HuH-7 (cell line): ENCODE measurements around the gene PGPEP1.
"Not testable (repeated sequence)": the region's sequence is repeated elsewhere in the genome, so short reads cannot be mapped to it uniquely, and the experiment has no call there.

Experiments used
- DNase-seq: peaks from one replicate; pipeline ENCODE4 v3.0.0; 2011; ENCODE audit warnings: low spot score

Gene PGPEP1

GRCh38 chr19:18308051-18308947 lies 32.1 kb upstream of the PGPEP1 start:
- DNase-seq: no peak

GRCh38 chr19:18308948-18309325 lies 31.5 kb upstream of the PGPEP1 start:
- DNase-seq: no peak

GRCh38 chr19:18309525-18310064 lies 30.8 kb upstream of the PGPEP1 start:
- no peak for DNase-seq

- no peak for DNase-seq
Observed at GRCh38 chr19:18310118-18310909, 30.1 kb upstream of the PGPEP1 start.

- no peak for DNase-seq
Observed at GRCh38 chr19:18310966-18311365, 29.4 kb upstream of the PGPEP1 start.

- DNase-seq: no peak
Observed at GRCh38 chr19:18311502-18312091, 28.8 kb upstream of the PGPEP1 start.

GRCh38 chr19:18312092-18312534 lies 28.3 kb upstream of the PGPEP1 start:
- DNase-seq: no peak

GRCh38 chr19:18313398-18313797 lies 27.0 kb upstream of the PGPEP1 start:
- DNase-seq: no peak

- DNase-seq: no peak
Observed at GRCh38 chr19:18317961-18318800, 22.2 kb upstream of the PGPEP1 start.

- DNase-seq: peak; percentile 64
Observed at GRCh38 chr19:18319591-18320135, 20.7 kb upstream of the PGPEP1 start.

GRCh38 chr19:18320865-18321733 lies 19.3 kb upstream of the PGPEP1 start:
- DNase-seq: no peak

- no peak for DNase-seq
Observed at GRCh38 chr19:18321734-18322102, 18.7 kb upstream of the PGPEP1 start.

- peak; percentile 59 for DNase-seq
Observed at GRCh38 chr19:18322318-18322758, 18.1 kb upstream of the PGPEP1 start.

GRCh38 chr19:18322759-18323460 lies 17.5 kb upstream of the PGPEP1 start, which contains the start of gene LSM4:
LSM4 (minus strand) TSS chr19:18323076; CDS start chr19:18323020, 56 bp downstream.
- DNase-seq: peak; percentile 91

GRCh38 chr19:18324373-18324731 lies 16.0 kb upstream of the PGPEP1 start:
- DNase-seq: not testable (repeated sequence)

GRCh38 chr19:18326772-18327171 lies 13.6 kb upstream of the PGPEP1 start:
- DNase-seq: no peak

GRCh38 chr19:18328340-18329034 lies 11.9 kb upstream of the PGPEP1 start:
- DNase-seq: peak; percentile 98

GRCh38 chr19:18329035-18329376 lies 11.4 kb upstream of the PGPEP1 start:
- DNase-seq: no peak

GRCh38 chr19:18330868-18331267 lies 9.5 kb upstream of the PGPEP1 start:
- no peak for DNase-seq
